Mesothelial cell of epicardium (in vitro differentiated cells): ENCODE measurements around the gene RAB26. TPM values are rescaled to one million over a fixed set of nuclear protein-coding genes. Genes with fewer than 3 reads are reported as not detected.
A peak's percentile ranks its signal among the peaks of the same experiment; 100 is the strongest.
"Not testable (repeated sequence)": the region's sequence is repeated elsewhere in the genome, so short reads cannot be mapped to it uniquely, and the experiment has no call there.

Source experiments
- DNase-seq, 2 experiments: peaks; one replicate each; pipeline ENCODE4 v3.0.0; 2021; ENCODE audit warnings: low spot score in 2 of 2; ENCODE audit not compliant: unreplicated experiment in 2 of 2
- H3K27ac Mint-ChIP-seq: 2 replicates; pipeline ENCODE4 v1.8.0; 2021; ENCODE audit warnings: mixed read lengths
- H3K27me3 Mint-ChIP-seq: 2 replicates; pipeline ENCODE4 v1.8.0; 2021; ENCODE audit warnings: low read depth, mixed read lengths
- H3K36me3 Mint-ChIP-seq: 2 replicates; pipeline ENCODE4 v1.8.0; 2021; ENCODE audit warnings: mixed read lengths
- H3K4me1 Mint-ChIP-seq: 2 replicates; pipeline ENCODE4 v1.8.0; 2021; ENCODE audit warnings: mixed read lengths
- H3K4me3 Mint-ChIP-seq: 2 replicates; pipeline ENCODE4 v1.8.0; 2021; ENCODE audit warnings: mild to moderate bottlenecking, moderate library complexity, mixed read lengths
- H3K9me3 Mint-ChIP-seq: 2 replicates; pipeline ENCODE4 v1.8.0; 2021; ENCODE audit warnings: mixed read lengths
- total RNA-seq: library from RNA; stranded (reverse); gene quantifications from 3 replicates; pipeline ENCODE4 v1.2.1, GENCODE V29; 2021
- TF ChIP-seq, protein P1 (sequence below): fragments of 200-600 bp; sonication (generic); IDR thresholded peaks from one replicate; pipeline ENCODE4 v1.5.0; 2021; ENCODE audit warnings: antibody characterized with exemption; ENCODE audit not compliant: unreplicated experiment

The RAB26 gene, protein sequence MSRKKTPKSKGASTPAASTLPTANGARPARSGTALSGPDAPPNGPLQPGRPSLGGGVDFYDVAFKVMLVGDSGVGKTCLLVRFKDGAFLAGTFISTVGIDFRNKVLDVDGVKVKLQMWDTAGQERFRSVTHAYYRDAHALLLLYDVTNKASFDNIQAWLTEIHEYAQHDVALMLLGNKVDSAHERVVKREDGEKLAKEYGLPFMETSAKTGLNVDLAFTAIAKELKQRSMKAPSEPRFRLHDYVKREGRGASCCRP
- total RNA-seq, result 1.1 to 1.5 TPM (median 1.3 TPM) in 3 replicates

DNA sequence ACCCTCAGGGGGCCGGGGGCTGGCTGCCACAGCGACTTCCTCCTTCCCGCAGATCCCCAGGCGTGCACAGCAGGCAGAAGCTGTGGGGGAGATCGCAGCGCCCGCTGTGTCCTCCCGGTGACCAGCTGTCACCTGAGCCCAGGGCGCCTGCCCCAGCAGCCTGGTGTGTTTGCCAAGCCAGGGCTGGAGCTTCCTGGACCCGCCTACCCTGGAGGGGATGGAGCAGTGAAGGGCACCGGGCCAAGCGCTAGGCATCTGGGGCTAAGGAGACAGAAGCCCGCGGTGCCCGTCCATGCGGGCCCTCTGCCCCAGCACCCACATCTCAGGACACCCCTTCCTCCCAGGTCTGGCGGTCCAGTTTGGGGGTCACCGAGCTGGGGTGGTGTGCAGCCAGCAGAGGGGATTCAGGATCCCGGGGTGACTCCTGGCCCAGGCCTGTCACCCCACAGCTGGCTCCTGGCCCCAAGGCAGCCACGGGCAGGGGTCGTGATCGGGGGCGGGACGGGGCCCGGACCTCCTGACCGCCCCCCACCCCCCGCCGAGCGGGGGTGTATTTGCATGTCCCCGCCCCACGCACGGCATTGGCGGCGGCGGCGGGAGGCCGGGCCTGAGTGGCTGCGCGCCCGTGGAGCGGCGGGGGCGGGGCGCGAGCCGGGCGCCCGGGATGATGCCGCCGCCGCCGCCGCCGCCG lies at the start of gene RAB26:
TSS of gene RAB26 (plus strand) at position 645 of the 691 bp plus-strand sequence. CDS start 159 bp downstream, outside the sequence.
- H3K36me3 Mint-ChIP-seq, result peaks cover 4% of the 10 kb centered on the region
- TF ChIP-seq, protein P1, sequence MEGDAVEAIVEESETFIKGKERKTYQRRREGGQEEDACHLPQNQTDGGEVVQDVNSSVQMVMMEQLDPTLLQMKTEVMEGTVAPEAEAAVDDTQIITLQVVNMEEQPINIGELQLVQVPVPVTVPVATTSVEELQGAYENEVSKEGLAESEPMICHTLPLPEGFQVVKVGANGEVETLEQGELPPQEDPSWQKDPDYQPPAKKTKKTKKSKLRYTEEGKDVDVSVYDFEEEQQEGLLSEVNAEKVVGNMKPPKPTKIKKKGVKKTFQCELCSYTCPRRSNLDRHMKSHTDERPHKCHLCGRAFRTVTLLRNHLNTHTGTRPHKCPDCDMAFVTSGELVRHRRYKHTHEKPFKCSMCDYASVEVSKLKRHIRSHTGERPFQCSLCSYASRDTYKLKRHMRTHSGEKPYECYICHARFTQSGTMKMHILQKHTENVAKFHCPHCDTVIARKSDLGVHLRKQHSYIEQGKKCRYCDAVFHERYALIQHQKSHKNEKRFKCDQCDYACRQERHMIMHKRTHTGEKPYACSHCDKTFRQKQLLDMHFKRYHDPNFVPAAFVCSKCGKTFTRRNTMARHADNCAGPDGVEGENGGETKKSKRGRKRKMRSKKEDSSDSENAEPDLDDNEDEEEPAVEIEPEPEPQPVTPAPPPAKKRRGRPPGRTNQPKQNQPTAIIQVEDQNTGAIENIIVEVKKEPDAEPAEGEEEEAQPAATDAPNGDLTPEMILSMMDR, result no peak
- H3K9me3 Mint-ChIP-seq, result no peaks in the 10 kb centered on the region
- peak in 1 of 2 experiments; percentile 55 for DNase-seq
- H3K27me3 Mint-ChIP-seq, result no peaks in the 10 kb centered on the region
- H3K4me1 Mint-ChIP-seq, result peaks cover 31% of the 10 kb centered on the region
- peak within 1 kb of the TSS; percentile 59 for H3K4me3 Mint-ChIP-seq
- no peak within 1 kb of the TSS for H3K27ac Mint-ChIP-seq

DNA sequence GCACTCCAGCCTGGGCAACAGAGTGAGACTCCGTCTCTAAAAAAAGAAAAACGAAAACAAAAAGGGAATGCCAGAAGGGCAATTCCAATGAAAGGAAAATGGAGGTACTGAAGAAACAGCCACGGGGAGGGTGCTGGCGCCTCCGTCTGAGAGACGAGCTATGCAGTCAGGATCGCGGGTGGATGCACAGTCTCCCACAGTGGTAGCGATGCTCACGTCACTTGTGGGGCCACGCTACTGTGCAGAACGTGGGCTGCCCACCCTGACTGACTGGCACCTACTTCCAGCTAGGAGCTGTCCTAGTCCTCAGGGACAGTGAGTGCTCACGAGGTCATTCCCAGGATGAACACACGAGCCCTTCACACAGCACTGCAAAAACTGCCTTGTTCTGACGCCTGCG lies 46.8 kb upstream of the RAB26 start:
- H3K36me3 Mint-ChIP-seq, H3K4me3 Mint-ChIP-seq, H3K4me1 Mint-ChIP-seq, H3K27ac Mint-ChIP-seq, H3K9me3 Mint-ChIP-seq, H3K27me3 Mint-ChIP-seq, DNase-seq: not testable (repeated sequence)

DNA sequence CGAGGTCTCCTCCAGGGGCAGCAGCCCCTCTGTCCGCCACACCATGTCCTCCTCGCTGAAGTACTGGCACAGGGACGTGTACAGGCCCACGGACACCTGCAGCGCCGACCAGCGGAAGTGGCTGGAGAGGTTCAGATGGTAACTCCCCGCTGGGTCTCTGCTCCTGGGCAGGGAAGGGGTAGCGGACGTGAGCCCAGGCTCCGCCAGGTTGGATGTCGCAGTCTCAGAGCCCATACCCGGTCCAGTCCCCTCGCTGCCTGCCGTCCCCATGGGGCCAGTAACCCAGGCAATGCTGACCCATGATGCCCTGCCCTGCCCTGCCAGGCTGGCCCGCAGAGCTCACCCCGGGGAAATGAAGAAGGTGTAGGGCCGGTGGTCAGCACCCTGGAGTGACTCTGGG lies 46.0 kb upstream of the RAB26 start:
- Mint-ChIP-seq H3K4me1 (no peaks in the 10 kb centered on the region), H3K9me3 (no peaks in the 10 kb centered on the region), H3K27me3 (no peaks in the 10 kb centered on the region), H3K4me3 (no peak overlapping the region), H3K27ac (no peak overlapping the region), H3K36me3 (peaks cover 8% of the 10 kb centered on the region)
- TF ChIP-seq, protein P1, result no peak
- DNase-seq, result no peak

DNA sequence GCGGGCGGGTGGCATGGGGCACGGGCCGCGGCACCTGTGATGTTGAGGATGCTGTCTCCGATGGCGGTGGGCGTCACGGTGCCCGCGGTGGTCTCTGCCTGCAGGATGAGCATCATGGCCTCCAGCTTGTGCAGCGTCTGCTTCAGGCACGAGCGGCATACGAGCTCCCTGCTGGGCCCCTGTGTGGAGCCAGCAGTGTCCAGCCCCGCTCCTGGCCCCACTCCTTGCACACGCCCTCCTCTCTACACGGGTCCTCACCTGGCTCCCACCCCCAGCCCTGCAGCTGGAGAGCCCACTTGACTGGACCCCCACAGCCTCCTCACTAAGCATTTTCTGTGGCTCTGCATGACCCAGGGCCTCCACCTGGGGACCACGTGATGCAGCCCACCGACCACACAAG lies 44.0 kb upstream of the RAB26 start:
- not testable (repeated sequence) for H3K36me3 Mint-ChIP-seq, H3K4me1 Mint-ChIP-seq, H3K27ac Mint-ChIP-seq, H3K4me3 Mint-ChIP-seq, H3K27me3 Mint-ChIP-seq, H3K9me3 Mint-ChIP-seq, DNase-seq

DNA sequence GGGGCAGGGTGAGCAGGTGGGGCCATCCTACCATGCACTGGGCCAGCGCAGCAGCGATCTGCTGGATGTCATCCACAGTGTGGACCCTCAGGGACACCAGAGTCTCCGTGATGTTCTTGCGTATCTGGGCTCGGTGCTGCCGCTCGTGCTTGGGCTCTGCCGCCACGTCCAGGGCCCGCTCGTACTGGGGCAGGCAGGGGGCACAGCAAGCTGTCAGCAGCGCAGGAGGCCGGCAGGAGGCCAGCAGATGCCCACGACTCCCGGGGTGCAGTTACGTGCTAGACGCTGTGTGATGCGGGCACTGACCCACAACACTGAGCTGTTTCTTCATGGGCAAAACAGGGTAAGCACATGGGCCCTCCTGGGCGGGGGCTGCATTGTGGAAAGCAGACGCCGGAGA lies 43.1 kb upstream of the RAB26 start:
- not testable (repeated sequence) for DNase-seq, H3K4me3 Mint-ChIP-seq, H3K36me3 Mint-ChIP-seq, H3K4me1 Mint-ChIP-seq, H3K9me3 Mint-ChIP-seq, H3K27me3 Mint-ChIP-seq, H3K27ac Mint-ChIP-seq

DNA sequence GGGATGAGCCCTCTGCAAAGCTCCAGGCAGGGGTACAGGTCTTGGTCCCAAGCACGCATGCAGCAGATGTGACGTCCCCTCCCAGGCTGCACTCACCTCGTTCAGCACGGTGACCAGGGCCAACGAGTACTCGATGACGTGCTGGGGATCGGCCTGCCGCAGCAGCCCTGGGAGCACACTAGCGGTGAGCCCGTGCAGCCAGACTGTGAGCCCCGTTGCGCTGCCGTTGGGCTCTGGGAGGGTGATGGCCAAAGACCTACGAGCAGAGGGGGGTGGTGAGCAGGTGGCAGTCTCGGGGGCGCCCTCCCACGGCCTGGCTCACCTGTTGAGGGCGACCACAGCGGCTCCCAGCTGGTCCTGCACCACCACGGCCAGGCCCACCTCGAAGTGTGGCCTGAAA lies 42.7 kb upstream of the RAB26 start:
- H3K36me3 Mint-ChIP-seq, H3K4me3 Mint-ChIP-seq, DNase-seq, H3K9me3 Mint-ChIP-seq, H3K27ac Mint-ChIP-seq, H3K27me3 Mint-ChIP-seq, H3K4me1 Mint-ChIP-seq: not testable (repeated sequence)

DNA sequence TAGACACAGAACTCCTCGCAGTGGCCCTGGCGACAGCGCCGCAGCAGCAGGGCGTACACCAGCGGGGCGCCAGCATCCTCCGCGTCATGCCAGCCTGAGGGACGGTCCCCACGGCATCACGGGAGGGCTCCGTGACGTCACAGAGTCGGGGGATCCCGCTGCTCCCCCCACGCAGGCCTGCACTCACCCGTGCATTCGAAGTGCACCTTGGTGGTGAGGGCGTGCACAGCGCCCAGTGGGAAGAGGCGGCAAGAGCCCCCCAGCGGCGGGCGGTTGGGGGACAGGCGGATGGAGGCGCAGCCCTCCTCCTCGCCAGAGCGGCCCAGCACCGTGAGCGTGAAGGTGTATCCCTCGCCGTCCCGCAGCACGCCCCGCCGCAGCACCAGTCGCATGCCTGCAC lies 42.2 kb upstream of the RAB26 start:
- H3K27me3 Mint-ChIP-seq, H3K27ac Mint-ChIP-seq, H3K9me3 Mint-ChIP-seq: not testable (repeated sequence)

DNA sequence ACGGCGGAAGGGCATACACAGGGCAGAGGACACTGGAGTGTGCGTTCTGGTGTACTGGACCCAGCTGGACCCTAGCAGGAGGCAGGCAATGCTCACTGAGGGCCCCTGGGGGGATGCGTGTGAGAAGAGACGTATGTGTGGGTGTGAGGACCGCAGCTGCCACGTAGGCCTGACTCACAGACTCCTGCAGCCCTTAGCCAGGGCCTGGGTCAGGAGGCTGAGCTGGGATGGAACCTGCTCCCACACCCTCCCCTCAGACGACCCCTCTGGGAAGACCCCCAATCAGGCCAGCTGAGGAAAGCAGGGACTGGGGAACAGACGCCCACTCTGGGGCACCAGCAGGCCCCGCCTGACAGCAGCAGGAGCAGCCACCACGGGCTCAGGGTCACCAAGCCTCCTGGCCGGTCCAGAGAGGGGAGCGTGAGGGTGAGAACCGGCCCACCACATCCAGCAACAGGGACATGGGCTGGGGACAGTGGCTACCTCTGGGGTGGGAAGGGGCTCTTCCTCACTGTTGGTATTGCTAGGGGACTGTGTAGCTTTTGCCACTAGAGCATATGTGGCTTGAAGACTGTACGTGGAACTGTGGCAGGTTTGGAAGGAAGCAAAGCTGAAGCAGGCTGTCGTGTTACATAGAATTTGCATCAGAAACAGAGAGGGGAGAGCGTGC lies 41.2 kb upstream of the RAB26 start:
- H3K4me1 Mint-ChIP-seq, H3K4me3 Mint-ChIP-seq, DNase-seq: not testable (repeated sequence)

More for the DNA sequence above, 42.2 kb upstream of the RAB26 start:
- H3K36me3 Mint-ChIP-seq, DNase-seq, H3K4me1 Mint-ChIP-seq, H3K4me3 Mint-ChIP-seq: not testable (repeated sequence)

DNA sequence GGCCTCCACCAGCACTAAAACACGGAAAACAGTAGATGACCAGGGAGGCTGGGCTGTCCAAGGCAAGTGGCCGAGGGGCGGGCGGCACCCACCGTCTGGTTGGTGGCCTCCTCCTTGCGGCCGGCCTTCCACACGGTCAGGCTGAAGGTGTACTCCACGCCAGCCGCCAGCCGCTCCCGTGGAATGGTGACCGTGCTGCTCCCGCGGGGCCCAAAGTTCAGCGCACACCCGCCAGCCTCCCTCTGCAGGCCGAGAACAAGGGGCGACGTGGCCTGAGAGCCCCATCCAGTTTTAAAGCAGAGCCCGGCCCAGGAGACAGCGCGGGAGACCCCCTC lies 40.7 kb upstream of the RAB26 start:
- not testable (repeated sequence) for H3K9me3 Mint-ChIP-seq, H3K4me1 Mint-ChIP-seq, H3K36me3 Mint-ChIP-seq, DNase-seq, H3K27ac Mint-ChIP-seq, H3K4me3 Mint-ChIP-seq, H3K27me3 Mint-ChIP-seq

More for the DNA sequence above, 41.2 kb upstream of the RAB26 start:
- not testable (repeated sequence) for H3K9me3 Mint-ChIP-seq, H3K27me3 Mint-ChIP-seq, H3K27ac Mint-ChIP-seq, H3K36me3 Mint-ChIP-seq

DNA sequence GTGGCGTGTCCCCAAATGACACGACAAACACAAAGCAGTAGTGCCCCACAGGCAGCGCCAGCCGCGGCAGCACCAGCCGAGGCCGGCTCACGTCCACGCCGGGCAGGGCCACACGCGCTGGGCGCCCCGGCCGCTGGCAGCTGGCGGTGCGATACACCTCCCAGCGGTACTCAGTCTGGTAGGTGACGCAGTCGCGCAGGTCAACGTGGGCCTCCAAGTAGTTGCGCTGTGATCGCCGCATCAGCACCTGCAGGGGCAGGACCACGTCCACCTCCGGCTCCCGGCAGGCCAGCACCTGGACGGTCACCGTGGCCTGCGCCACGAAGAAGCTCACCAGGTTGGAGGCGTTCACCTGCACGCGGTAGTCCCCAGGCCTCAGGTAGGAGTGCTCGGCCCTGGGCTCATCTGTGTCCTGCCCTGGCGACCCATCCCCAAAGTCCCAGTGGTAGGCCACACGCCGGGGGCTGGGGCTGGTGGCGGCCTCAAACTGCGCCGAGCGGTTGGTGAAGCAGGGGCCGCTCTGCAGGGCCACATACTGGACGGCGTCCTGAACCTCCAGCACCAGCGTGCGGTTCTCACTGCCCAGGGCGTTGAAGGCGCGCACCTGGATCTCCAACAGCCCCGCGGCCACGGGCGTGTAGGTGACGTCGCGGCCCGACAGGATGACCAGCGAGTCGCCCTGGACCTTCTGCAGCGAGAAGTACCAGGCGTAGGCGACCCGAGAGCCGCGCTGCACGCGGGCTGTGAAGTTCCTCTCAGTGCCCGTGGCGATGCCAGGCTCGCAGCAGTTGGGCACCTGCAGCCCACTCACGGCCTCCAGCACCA lies 39.8 kb upstream of the RAB26 start:
- H3K27me3 Mint-ChIP-seq, H3K4me1 Mint-ChIP-seq, DNase-seq, H3K4me3 Mint-ChIP-seq, H3K27ac Mint-ChIP-seq, H3K36me3 Mint-ChIP-seq, H3K9me3 Mint-ChIP-seq: not testable (repeated sequence)

DNA sequence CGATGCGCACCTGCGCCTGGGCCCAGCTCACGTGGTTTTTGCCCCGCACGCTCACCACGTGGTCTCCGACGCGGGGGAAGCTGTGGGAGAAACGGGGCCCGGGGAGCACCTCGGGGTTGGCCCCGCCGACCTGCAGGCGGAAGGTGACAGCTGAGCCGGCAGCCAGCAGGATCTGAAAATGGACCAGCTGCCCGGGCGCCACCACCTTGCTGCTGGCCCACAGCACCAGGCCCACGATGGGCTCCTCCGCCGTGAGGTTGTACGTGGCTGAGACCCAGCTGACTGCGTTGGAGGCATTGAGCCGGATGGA lies 39.2 kb upstream of the RAB26 start:
- H3K27me3 Mint-ChIP-seq, H3K4me1 Mint-ChIP-seq, H3K9me3 Mint-ChIP-seq, H3K27ac Mint-ChIP-seq, H3K36me3 Mint-ChIP-seq, H3K4me3 Mint-ChIP-seq, DNase-seq: not testable (repeated sequence)
